HS-27A (cell line): ENCODE measurements around the gene CRTAC1.

ENCODE experiments used
- DNase-seq: peaks from one replicate; pipeline ENCODE4 v3.0.0-alpha.2; 2012; ENCODE audit warnings: low read depth, missing footprints

Gene CRTAC1

DNA sequence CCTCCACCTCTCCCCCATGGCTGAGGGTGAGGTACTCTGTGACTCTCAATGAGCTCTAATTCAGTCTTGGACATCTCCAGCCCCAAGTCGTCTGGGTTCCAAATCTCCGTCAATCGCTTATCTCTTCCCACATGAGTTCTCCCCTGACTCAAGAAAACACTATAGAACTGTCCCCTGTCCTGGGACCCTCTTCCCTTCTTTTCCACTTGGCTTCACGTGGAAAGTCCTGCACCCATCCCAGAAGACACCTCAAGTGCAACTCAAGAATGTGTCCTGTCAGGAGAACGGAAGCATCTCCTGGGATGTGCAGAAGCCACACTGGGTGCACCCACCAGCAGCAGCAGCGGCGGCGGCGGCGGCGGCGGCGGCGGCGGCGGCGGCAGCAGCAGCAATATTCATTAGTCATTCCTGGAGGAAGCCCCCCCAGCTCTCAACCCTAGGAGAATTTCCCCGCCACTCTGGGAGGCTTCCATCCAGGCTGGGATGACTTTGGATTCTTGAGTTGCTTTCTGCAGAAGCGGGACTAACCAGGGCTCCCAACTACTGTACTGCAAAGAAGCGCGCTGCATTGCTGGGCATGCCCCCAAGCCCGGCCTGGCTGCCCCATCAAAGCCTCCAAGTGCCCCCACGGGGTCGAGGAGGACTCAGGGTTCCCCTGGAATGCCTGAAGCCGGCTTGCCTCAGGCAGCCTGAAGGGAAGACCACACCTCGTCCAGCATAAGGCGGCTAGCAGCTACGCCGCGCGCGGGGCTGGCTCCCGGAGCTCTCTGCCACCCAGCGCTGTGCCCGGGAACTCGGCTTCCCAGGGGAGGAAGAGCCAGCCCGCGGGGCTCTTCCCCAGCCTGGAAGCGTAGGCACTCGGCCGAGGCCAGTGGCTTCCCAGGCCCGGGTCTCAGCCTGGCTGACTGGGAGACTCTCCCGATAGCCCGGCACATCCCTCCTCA is 1.0 kb downstream of the CRTAC1 start:
- no peak for DNase-seq

DNA sequence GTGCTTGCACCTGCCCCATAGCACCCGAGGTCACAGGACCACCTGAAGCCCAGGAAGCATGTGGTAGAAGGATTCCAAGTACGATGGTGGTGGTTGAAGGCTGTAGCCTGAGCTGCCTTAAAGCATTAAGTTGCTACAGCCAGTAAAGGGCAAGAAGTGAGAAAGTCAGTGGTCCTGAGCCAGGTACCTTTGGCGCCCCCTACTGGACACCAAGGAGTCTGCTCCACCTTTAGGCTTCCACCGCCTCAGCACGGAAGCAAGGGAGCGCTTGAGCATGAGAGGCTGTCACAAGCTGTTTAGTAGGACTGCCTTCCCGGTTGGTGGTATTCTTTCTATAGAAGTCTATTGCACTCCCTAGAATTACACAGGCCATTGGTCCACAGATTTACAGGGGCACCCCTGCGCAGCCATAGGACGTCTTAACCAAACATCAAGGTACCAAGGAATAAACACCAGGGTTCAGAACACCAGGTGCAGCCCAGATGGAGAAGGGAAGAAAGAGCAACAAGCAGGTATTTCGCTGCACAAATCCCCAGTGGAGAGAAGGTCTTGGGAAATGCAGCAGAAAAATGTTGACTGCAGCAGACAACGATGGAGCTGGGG is 2.2 kb downstream of the CRTAC1 start:
- peak; percentile 9 for DNase-seq

DNA sequence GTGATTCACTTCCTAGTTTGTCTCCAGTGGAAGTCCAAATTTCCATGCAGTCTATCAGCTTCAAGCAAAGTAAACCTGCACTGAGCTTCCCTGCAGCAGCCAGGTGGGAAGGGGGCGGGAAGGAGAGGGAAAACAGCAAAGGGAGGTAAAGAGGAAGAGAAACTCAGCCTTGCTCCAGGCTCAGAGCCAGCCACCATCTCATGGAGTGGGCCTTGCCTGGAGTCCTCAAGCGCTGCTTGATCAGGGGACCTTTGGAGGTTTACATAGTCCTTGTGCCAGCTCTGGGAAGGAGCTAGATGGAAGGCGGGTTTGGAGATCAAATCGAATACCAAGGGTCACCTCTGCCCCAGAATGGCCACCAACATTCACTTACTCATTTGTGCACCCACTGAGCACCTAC is 7.4 kb downstream of the CRTAC1 start:
- DNase-seq, result no peak

DNA sequence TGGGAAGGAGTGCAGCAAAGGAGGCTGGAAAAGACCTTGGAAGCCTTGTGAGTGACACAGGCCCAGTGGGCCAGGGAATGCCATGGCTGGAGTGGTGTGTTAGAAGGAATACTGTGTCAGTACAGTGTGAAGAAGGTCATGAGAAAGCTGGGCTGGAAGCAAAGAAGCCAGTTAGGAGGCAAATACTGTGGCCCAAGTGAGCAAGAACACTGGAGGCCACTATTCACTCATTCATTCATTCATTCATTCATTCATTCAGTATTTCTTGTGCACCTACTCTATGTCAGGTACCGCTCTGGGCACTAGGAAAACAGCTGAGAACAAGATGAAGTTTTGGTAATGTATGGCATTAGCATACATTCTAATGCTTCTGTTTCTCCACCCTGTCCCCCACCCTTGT is 9.6 kb downstream of the CRTAC1 start:
- no peak for DNase-seq

DNA sequence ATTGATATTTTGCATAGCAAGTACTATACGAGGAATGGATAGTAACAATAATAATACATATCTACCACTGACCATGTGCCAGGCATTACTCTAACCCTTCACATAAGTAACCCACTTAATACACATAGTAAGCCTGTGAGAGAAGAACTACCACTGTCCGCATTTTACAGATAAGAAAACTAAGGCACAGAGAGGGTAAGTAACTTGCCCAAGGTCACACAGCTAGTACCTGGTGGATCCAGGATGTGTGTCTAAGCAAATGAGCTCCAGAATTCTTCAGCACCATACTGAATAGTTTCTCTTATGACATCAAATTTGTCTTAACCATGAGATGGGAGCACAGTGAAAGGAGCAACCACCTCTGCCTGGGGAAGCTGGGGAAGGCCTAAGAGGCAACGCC is 10.2 kb downstream of the CRTAC1 start:
- DNase-seq, result no peak

DNA sequence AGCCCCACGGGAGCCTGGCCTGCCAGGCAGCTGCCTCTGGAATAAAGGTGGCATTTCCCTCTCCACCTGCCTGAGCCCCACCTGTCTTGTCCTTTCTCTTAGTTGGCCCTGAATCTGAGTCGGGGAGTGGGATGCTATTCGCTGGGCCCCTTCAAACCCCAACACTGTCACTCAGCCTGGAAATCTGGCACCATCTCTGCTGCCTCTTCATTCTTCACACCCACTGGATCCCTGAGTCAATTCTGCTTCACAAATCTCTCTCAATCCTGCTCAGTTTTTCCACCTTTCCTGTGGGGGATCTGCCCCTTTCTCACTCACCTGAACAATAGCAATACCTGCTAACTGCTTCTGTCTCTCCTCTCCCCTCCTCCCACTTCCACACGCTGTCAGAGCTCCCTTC is 10.6 kb downstream of the CRTAC1 start:
- no peak for DNase-seq

DNA sequence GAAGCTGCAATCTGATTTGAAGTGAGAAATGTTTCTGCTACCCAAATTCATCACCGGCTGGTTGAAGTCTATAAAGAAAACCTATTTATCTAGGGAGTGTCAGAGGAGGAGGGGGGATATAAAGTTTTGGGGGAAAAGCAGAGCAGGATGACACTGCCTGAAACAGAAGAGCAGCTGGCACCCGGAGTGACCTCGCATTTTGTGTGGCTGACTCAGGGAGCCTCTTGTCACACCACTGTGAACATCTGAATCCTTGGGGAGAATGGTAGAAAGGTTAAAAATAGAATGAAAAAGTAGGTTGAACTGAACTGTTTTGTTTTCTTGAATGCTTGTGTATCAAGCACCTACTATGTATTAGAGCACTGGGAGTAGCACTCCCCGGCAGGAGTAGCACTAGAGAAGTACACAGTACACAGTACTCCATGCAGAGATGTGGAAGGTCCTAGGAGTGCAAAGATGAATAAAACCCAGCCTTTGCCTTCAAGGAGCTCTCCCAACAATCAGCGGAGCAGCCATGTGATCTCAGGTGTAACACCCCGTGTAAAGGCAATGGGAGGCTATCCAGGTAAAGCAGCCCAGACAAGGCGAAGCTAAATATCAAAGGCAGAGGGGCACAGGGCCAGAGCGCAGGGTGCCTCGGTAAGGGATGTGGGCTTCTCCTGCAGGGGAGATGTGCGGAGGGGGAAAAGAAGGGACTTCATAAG is 13.5 kb downstream of the CRTAC1 start:
- DNase-seq, result no peak

DNA sequence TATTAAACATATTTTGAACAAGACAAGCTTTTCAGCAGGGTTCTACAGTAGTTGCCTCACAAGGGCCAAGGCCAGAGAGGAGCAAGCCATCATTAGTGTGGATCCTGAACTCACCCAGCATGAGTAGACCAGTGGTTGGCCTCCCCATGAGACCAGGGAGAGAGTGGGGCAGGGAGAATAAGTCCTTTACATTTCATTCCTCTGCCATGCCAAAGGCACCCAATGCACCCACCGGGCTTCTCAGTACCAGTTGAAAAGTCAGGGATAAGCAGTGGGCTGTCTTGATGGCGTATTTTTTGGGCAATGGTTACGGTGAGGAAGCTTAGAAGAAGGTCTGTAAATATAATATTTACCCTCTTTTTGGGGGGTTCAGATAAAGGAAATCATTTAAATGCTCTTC is 16.6 kb downstream of the CRTAC1 start:
- no peak for DNase-seq

DNA sequence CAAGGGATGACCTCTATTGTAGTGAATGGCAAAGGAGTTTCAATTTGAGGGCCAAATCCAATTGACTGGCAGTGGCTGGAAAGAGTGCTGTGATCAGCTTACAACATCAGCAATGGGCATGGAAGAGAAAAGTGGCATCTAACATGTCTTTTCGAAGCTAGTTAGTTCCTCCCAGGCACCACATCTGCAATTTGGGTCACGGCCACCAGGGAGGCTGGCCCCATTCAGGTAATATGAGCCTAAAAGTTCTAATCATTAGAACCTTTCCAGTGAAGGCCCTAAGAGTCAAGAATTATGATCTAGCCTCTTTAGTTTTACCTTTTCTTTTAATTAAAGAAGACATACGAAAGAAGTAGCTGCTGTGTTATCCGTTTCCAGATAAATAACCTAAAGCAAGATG is 17.3 kb downstream of the CRTAC1 start:
- DNase-seq, result no peak

DNA sequence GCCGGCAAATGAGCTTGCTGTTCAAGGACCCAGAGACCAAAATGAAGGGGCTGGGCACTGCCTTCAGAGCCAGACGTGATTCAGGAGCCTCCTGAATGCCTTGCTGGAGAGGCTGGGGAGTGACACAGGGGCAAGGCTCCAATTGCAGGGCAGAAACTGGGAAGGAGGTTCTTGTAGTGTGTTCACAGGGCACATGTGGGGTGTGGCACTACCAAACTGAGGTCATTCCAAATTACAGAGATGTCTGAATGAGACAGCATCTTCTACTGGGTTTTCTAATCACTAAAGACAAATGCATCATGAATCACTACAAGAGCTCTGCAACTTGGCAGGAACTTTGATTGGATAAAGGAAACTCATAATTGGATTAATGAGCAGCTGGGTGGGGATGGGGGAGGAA is 17.8 kb downstream of the CRTAC1 start:
- no peak for DNase-seq

DNA sequence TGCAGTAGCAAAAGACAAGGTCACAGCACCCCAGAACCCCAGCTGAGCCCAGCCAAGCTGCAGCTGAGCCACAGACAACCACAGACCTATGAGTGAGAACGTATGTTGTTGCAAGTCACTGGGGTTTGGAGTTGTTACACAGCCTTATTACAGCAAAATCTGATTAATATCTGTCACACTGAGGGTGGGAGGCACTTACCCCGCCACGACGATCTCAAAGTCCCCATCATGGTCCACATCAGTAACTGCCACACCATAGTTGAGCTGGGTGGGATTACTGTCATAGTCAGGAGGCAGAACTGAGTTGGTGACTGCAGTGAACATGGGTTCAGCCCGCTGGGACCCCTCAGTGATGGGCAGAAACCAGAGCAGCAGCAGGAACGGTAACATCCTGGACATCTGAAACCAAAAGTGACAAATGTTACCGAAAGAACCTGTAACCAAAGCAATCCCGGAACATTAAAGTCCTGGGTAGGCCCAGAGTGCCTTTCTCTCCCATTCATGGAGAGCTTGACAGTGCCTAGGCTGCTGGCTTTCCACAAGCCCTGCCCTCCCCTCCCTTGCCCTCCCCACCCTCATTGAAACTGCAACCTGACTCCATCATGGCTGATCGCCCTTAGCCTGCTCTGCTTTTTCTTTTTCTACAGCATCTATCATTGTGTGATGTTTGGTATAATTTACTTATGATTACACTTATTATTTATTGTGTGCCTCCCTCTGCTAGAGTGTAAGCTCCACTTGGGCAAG is 19.3 kb downstream of the CRTAC1 start:
- DNase-seq, result no peak

DNA sequence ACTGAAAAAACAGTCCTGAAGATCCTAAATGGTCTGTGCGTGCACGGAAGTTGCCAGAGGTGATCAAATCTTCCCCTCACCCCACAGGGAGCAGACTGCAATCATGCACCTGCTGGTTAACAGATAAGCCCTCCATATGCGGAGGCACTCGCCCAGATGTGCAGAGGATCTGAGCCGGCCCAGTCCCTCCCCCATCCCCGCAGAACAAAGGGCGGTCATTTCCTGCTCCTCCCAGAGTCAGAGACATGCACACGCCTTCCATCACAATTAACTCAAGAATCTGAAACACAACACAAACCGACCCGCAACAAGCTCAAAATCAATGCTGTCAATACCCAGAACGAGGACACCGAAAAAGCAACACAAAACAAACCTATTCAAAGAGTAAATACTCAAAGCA is 24.2 kb downstream of the CRTAC1 start:
- no peak for DNase-seq

DNA sequence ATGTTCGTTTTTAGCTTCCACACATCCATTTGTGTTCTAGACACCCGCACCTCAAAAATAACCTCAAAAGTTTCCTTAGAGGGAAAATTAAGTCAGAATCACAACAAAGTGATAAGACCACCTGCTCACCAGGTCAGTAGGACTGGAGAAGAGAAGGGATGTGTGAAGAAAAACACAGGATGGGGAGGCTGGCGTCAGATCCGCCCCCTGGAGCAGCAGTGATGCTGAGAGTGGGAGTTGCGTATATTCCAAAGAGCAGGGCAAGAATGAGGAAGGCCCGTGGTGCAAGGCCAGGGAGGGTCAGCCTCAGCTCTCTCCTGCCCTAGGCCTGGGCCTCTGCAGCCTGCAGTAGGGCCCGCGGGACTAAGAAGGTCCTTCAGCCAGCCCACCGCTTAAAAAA is 28.7 kb downstream of the CRTAC1 start:
- no peak for DNase-seq

DNA sequence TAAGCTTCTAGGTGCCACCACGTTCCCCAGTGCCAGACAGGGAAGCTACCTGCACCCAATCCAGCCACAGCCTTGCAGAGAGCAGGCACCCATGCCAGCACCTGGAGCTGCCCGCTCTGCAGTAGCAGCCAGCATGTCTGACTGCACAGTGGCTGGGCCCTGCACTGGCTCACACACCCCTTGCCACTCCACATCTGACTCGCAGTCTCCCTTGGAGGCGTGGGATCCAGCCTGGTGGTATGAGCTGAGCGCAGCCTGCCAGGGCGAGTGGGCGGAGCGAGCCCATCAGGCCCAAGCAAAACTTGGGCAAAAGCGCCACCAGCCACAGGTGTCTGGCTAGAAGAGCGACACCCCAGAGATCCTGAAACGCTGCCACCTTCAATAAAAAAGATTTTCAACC is 30.1 kb downstream of the CRTAC1 start:
- DNase-seq, result no peak

DNA sequence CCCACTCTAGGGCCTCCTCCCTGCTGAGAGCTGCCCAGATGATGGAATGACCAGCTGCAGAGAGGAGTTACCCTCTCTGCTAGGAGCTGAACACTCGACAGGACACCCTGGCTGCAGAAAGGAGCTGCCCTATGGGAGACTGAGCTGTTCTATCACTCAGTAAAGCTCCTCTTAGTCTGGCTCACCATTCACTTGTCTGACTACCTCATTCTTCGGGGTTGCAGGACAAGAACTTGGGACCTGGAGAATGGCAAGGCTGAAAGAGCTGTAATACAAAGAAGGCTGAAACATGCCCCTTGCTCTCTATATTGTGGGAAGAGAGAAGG is 30.5 kb downstream of the CRTAC1 start:
- no peak for DNase-seq

DNA sequence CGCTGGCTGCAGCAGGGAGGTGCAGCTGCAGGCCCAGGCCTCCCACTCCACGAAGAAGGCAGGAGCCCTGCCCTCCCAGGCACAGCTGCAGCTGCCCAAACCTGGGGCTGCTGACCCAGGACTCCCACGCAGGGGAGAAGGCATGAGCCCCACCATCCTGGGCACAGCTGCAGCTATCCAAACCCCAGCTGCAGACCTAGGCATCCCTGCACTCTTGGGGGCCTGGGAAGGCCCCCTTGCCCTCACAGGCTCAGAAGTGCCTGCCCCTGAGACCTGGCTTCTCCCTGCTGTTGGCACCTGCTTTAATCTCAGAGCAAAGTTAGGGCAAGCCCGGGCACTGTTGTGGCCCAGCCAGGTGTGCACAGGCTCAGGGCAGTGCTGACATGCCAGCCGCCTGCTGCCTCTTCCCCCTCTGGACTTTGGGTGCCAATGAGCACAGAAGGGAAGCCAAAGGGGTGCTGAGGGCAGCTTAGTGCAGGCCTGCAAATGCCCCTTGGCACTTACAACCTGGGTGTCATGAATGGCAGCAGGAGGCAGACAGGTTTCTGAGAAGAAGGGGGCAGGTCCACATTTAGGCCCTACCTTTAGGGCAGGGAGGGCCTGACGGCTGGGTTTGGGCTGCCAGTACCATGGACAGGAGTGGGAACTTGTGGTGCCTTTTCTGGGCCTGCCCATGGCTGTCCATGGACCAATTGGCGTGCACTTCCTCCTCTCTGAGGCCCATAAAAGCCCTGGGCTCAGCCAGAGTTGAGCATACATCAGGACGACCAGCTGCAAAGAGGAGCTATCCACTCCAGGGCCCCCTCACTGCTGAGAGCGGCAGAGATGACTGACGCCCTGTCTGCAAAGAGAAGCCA is 31.1 kb downstream of the CRTAC1 start:
- DNase-seq, result no peak

DNA sequence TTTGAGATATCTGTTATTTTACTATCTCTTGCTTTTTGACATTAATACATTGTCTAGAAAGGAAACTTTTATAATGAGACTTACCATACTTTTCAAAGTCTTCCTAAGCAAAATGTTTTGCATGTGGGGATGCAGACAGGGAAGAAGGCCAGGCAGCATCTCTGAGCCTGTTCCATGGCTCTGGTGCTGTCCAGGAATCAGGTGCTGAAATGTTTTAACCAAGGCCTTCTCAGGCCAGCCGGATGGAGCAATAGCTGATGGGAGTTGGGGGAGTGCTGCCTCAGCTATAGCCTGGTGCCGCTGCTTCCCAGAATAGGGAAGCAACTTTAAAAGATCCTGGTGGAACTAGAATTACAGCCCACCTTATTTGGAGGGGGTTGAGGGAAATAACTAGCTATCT is 38.5 kb downstream of the CRTAC1 start:
- no peak for DNase-seq

DNA sequence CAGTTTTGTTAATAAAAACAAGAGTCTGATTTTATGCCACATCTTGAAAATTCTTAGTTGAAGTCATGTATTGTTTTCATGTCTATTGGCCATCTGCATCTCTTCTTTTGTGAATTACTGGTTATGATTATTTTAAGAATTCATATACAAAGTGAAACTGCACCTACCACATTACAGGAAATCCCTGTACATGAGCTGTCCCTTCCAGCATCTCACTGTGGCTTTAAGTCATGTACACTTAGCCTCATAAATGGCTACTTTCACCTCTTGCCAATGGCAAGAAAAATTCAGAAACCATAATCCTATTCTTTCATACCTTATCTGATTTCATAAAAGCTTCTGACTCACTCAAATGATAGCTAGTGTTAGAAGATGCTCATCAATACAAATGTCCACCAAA is 48.6 kb downstream of the CRTAC1 start:
- no peak for DNase-seq

DNA sequence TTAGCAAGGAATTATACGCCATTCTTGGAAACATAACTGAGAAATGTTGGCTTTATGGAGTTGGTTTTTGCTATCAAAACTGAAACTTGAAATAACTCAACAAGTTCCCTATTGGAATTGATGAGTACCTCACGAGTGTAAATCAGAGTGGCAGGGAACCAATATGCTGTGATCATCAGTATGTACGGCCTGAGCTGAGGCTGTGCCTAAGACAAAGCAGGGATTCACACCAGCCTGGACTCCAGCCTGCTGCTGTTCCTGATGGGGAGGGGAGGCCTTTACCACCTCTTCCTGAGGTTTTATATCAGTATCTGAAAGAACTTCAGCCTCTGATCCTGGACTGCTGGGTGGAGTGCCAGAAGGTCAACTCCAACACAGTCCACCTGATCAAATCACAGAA is 52.7 kb downstream of the CRTAC1 start:
- DNase-seq, result no peak

DNA sequence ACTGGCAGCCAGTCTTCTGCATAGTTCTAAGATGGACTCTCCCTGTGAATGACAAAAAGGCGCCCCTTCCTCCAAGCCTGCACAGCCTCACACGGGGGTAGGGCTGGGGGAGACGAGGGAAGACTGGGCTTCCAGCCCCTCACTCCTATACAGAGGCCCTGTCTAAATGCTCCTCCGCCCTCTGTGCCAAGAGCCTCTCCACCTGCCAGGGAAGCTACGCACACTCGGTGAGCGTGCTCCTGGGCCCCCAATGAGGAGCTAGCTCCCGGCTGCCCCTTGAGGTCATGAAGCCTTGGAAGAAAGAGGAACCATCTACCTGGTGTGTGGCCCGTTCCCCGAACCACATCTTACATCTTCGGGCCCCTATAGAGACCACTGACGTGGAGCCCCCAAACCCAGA is 54.8 kb downstream of the CRTAC1 start:
- no peak for DNase-seq
